Liver (tissue), 3 donors: ENCODE results near the gene PIEZO1.

Experiments used
- ATF3 ChIP-seq: IDR thresholded peaks from 2 replicates; pipeline ENCODE4 v1.6.1; 2016; ENCODE audit warnings: antibody characterized with exemption
- CTCF ChIP-seq: fragments of 150-350 bp; IDR thresholded peaks from 2 replicates; pipeline ENCODE4 v1.5.1; 2017; ENCODE audit warnings: improper control_type of control experiment, low read depth, low read length; ENCODE audit not compliant: missing input control
- FOXA2 ChIP-seq: IDR thresholded peaks from 2 replicates; pipeline ENCODE4 v1.6.1; 2016; ENCODE audit warnings: antibody characterized with exemption
- JUND ChIP-seq, 2 donors: IDR thresholded peaks; 2 replicates each; pipeline ENCODE4 v1.6.1; 2016; ENCODE audit warnings: antibody characterized with exemption in 2 of 2
- MAX ChIP-seq: IDR thresholded peaks from 2 replicates; pipeline ENCODE4 v1.6.1; 2016; ENCODE audit warnings: antibody characterized with exemption
- RAD21 ChIP-seq, 2 donors: IDR thresholded peaks; 2 replicates each; pipeline ENCODE4 v1.6.1; 2016; ENCODE audit warnings: antibody characterized with exemption in 2 of 2, mild to moderate bottlenecking in 2 of 2
- TAF1 ChIP-seq: conservative IDR thresholded peaks from 2 replicates; pipeline ENCODE4 v1.6.1; 2016; ENCODE audit warnings: antibody characterized with exemption, mild to moderate bottlenecking
- YY1 ChIP-seq: IDR thresholded peaks from 2 replicates; pipeline ENCODE4 v1.6.1; 2016; ENCODE audit warnings: antibody characterized with exemption, mild to moderate bottlenecking
- ZBTB33 ChIP-seq: IDR thresholded peaks from 2 replicates; pipeline ENCODE4 v1.6.1; 2016; ENCODE audit warnings: antibody characterized with exemption
- donor health status: healthy.
- donor health status: healthy.

GRCh38 chr16:88764913-88765349 is 20.1 kb downstream of the PIEZO1 start:
- TF ChIP-seq MAX (no peak), FOXA2 (no peak), CTCF (no peak), ZBTB33 (no peak), RAD21 (IDR thresholded peaks at IDR 0.05) (no peak), JUND (IDR thresholded peaks at IDR 0.05) (no peak), YY1 (no peak), ATF3 (no peak), TAF1 (no peak)
